Measurements from ENCODE around the gene MAPK8.

- no peak for TF ChIP-seq GATA2 (IDR thresholded peaks at IDR 0.05; ENCODE audit: low read depth, low read length)
- no peak for TF ChIP-seq GATA3 (IDR thresholded peaks at IDR 0.05; ENCODE audit: low read depth, low read length)
These were observed 46.8 kb downstream of the MAPK8 start for GRCh38 chr10:48353246-48353645.

Measured in SH-SY5Y (cell line).